NB4 (cell line): ENCODE measurements around the gene SYDE1.

Experiments
- DNase-seq: peaks from one replicate; pipeline ENCODE4 v3.0.0; 2010; ENCODE audit warnings: low read depth
- H3K4me3 ChIP-seq: one replicate; pipeline ENCODE4 v1.5.1; 2011; ENCODE audit warnings: mild to moderate bottlenecking, low read depth, low read length, moderate library complexity
- MYC ChIP-seq: IDR thresholded peaks from 2 replicates; pipeline ENCODE4 v1.6.1; 2011; ENCODE audit warnings: low read depth, low read length
- POLR2A ChIP-seq: IDR thresholded peaks from 2 replicates; pipeline ENCODE4 v1.6.1; 2011; ENCODE audit warnings: mild to moderate bottlenecking; ENCODE audit not compliant: insufficient read length; ENCODE audit errors: extremely low read depth
- TF ChIP-seq, protein P1 (sequence below): IDR thresholded peaks from one replicate; pipeline ENCODE4 v1.5.1; 2012; ENCODE audit warnings: low read depth, low read length
- TF ChIP-seq, protein P2 (sequence below): IDR thresholded peaks from 2 replicates; pipeline ENCODE4 v1.6.1; 2011; ENCODE audit warnings: low read depth, low read length

The SYDE1 gene

DNA sequence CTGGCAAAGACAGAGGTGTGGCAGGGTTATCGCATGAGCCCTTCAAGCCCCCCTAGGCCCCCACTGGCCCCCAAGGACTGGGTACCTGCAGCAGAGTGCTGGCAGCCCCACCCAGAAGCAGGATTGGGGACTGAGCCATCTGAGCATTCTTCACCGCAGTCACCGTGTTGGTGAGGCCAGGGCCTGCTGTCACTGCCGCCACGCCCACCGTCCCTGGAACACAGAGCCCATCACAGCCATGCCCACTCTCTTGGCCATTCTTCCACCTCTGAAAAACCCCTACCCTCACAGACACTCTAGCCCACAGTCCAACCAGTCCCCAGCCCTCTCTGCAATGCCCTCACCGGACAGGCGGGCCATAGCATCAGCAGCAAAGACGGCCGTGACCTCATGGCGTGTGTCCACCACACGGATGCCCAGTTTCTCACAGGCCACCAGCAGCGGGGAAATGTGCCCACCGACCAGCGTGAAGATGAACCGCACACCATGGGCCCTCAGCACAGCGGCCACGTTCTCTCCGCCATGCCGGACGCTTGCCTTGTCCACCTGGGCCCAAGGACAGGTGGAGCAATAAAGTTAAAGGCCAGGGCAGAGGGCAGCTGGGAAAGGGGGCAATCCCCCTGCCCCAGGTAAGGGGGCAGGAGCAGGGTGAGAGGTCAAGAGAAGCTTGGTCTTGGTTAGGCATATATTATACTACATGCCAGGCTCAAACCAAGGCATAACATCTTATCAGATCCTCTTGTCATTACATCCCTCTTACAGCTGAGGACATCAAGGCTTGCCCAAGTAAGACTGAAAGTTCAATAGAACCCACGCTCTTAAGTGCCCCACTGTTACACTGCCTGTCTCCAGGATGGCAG lies 16.1 kb downstream of the SYDE1 start:
- H3K4me3 ChIP-seq: no peak overlapping the region
- DNase-seq: no peak

DNA sequence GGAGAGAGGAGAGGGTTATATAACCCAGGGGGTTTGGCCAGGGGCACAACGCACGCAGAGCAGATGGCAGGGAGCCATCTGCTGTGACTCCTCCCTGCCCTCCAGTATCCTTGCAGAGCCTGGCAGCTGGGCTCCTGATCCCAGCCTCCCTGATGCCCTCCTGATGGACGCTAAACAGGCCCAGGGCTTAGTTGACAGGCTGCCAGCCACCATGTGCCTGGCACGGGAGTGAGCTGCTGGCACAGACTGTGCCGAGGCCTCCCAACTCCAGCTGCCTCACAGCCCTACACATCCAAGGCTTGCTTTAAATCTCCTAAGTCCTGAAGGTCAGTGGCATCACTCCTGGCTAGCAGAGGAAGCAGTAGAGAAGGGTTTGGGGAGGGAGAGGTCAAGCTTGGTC lies 16.7 kb downstream of the SYDE1 start:
- H3K4me3 ChIP-seq: no peak overlapping the region
- no peak for DNase-seq
- TF ChIP-seq POLR2A (no peak), MYC (no peak)
- TF ChIP-seq, protein P1, sequence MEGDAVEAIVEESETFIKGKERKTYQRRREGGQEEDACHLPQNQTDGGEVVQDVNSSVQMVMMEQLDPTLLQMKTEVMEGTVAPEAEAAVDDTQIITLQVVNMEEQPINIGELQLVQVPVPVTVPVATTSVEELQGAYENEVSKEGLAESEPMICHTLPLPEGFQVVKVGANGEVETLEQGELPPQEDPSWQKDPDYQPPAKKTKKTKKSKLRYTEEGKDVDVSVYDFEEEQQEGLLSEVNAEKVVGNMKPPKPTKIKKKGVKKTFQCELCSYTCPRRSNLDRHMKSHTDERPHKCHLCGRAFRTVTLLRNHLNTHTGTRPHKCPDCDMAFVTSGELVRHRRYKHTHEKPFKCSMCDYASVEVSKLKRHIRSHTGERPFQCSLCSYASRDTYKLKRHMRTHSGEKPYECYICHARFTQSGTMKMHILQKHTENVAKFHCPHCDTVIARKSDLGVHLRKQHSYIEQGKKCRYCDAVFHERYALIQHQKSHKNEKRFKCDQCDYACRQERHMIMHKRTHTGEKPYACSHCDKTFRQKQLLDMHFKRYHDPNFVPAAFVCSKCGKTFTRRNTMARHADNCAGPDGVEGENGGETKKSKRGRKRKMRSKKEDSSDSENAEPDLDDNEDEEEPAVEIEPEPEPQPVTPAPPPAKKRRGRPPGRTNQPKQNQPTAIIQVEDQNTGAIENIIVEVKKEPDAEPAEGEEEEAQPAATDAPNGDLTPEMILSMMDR: no peak
- TF ChIP-seq, protein P2, sequence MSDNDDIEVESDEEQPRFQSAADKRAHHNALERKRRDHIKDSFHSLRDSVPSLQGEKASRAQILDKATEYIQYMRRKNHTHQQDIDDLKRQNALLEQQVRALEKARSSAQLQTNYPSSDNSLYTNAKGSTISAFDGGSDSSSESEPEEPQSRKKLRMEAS: no peak

More for the DNA sequence above, 16.1 kb downstream of the SYDE1 start:
- TF ChIP-seq MYC (no peak), POLR2A (no peak)
- TF ChIP-seq, protein P2: no peak
- TF ChIP-seq, protein P1: no peak

DNA sequence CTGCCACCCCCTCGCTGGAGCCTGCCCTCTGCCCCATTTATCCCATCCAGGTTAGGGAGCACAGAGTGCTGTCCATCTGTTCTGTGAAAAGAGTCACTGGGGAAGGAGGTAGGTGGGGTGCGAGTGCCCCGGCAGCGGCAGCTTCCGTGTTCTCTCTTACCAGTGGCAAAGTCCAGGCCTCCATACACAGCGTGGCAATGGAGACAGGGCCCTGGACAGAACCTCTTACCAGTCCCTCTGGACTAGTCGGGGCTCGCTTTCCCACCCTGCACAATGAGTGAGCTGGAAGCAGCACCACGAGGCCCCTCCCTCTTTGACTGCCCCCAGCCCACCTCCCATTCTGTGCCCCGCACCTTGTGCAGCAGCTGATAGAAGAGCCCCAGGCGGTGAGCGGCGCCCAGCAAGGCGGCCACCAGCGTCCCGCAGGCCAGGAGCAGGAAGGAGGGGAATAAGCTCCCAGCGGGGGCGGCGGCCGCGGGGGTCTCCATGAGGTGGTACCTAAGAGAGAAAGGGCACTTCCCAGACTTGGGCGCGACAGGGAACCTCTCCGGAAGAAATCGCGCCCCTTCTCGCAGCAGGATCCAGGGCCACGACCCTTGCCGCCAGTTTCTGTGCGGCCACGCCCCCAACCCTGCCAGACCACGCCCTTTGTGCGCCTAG lies 17.5 kb downstream of the SYDE1 start:
- TF ChIP-seq, protein P2: no peak
- TF ChIP-seq MYC (no peak), POLR2A (no peak)
- TF ChIP-seq, protein P1: no peak
- DNase-seq: peak; percentile 15
- peak overlapping the region; percentile 58 for H3K4me3 ChIP-seq

DNA sequence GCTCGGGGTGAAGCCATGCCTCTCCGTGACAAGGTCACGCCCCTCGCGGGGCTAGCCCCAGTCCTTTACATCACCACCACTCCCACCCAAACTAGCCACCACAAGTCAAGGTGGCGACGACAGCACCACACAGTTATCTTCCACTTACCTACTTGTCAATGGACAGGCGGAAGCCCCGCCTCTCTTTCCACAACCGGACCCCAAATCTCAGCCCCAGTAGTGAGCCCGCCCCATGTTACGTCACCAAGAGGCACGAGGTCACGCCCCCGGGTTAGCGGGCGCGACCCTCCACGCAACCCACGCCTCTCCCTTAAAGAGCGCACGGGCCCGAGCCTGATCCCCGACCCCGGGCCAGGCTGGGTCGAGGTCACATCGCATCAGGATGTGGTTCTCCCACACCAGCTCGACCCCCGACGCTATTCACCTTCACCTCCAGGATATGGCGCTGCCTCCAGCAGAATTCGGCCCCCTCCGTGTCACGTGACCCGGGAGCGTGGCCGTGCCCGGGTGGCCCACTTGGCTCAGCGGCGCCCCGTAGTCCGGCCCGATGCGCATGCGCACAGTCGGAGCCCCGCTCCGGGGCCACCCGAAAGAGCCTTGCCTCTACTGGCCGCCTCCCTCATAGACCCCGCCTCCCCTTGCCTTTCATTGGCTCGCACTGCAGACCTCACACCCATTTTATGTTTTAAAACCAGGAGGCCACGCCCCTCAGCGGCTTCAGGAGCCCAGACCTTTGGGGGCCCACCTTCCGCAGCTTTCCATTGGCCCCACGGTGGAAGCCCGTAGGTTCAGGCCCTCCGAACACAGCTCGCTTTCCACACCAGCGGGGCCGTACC lies 18.2 kb downstream of the SYDE1 start:
- TF ChIP-seq, protein P2: peak; percentile 87
- TF ChIP-seq, protein P1: no peak
- peak; percentile 94 for TF ChIP-seq MYC
- peak; percentile 47 for TF ChIP-seq POLR2A
- DNase-seq: peak; percentile 97
- peak overlapping the region; percentile 58 for H3K4me3 ChIP-seq

DNA sequence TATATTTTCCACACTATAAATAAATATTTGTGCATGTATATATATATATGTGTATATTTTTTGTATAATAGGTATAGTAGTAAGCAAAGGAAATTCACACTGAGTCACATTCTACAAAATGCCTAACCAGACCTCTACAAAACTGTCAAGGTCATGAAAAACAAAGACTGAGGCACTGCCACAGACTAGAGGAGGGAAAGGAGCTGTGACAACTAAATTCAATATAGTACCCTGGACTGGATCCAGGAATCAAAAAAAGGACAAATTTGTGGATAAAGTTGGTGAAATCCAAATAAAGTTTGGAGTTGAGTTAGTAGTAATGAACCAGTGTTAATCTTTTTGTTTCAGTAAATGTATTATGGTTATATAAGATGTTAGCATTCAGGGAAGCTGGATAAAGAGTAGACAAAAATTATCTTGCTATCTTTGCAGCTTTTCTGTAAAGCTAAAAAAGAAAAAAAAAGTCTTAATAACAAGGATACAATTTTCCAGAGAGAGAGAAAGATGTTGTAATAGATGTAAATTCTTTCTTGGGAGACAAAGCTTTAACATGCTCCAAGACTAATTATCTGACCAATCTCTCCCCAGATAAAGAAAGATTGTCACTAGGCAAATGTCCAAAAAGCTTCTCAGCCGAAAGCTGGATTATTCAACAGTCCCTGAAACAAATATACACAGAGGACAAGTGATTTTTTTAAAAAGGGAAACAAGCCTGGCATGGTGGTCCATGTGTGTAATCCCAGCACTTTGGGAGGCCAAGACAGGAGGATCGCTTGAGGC lies 19.1 kb downstream of the SYDE1 start:
- H3K4me3 ChIP-seq: peak overlapping the region; percentile 49
- TF ChIP-seq MYC (no peak), POLR2A (no peak)
- TF ChIP-seq, protein P1: no peak
- TF ChIP-seq, protein P2: no peak
- no peak for DNase-seq
